ENCODE data around the gene KRT6B. TPM values are rescaled to one million over a fixed set of nuclear protein-coding genes. Genes with fewer than 3 reads are reported as not detected.

The KRT6B gene
- total RNA-seq, 1 experiment from 2014 or later, result not detected

DNA sequence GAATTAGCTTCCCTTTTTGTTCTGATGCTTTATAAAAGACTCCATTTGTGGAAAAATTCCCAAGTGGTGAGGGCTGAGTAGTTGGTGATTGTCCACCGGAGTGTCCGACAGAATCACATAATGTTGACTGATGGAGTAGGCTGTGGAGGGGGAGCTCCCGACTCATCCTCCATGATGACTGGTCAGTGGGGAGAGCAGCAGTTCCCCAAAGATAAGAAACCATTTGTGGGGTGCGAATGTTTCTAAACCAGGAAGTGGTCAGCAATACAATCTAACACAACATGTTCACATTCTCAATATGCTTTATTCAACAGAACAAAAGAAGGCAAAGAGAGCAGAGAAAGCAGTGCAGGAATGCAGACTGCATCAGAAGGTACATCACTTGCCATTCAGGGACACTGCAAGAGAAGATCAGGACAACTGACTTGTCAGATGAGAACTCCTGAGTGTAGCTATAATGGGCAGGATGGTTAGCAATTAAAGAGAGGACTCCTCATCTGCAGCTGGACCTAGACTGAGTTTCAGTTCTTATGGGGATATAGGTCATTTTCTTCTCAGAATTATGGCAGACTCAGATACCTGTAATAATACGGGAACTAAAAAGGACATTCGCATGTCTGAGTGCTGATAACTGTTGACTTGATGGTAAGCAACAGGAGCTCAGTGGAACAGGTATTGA, 5.4 kb downstream of the KRT6B start:
- H3K27ac ChIP-seq (ENCODE audit: low read depth, low read length, poor library complexity, severe bottlenecking), result no peak overlapping the region
- DNase-seq (ENCODE audit: low spot score), result no peak
- ChIA-PET POLR2A (ENCODE audit: low non-redundant PET) (no interaction called here), CTCF (no interaction called here)
- H3K27me3 ChIP-seq (replicated peaks; ENCODE audit: insufficient read depth, low read depth, low read length, poor library complexity), result peaks cover 10% of the 10 kb centered on the region
- TF ChIP-seq, protein P1, sequence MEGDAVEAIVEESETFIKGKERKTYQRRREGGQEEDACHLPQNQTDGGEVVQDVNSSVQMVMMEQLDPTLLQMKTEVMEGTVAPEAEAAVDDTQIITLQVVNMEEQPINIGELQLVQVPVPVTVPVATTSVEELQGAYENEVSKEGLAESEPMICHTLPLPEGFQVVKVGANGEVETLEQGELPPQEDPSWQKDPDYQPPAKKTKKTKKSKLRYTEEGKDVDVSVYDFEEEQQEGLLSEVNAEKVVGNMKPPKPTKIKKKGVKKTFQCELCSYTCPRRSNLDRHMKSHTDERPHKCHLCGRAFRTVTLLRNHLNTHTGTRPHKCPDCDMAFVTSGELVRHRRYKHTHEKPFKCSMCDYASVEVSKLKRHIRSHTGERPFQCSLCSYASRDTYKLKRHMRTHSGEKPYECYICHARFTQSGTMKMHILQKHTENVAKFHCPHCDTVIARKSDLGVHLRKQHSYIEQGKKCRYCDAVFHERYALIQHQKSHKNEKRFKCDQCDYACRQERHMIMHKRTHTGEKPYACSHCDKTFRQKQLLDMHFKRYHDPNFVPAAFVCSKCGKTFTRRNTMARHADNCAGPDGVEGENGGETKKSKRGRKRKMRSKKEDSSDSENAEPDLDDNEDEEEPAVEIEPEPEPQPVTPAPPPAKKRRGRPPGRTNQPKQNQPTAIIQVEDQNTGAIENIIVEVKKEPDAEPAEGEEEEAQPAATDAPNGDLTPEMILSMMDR (conservative IDR thresholded peaks at IDR 0.05; ENCODE audit: low read depth, low read length), result no peak
- TF ChIP-seq EZH2 (IDR thresholded peaks at IDR 0.05; ENCODE audit: borderline replicate concordance, low read depth, low read length, poor library complexity, severe bottlenecking), result no peak
- no peaks in the 10 kb centered on the region for H3K4me1 ChIP-seq (ENCODE audit: insufficient read depth, low read length, poor library complexity, severe bottlenecking)
- H3K9me3 ChIP-seq (ENCODE audit: low read depth, low read length, poor library complexity, severe bottlenecking), result no peaks in the 10 kb centered on the region
- no peaks in the 10 kb centered on the region for H3K36me3 ChIP-seq (ENCODE audit: insufficient read depth, low read length, poor library complexity, severe bottlenecking)
- intact Hi-C loops (cut with micrococcal nuclease; ENCODE audit: unreplicated experiment), result no loop called here
- no peak overlapping the region for H3K4me3 ChIP-seq (ENCODE audit: low read depth, low read length, poor library complexity, severe bottlenecking)
- BruUV-seq (replicated peaks), result no TSS peak

DNA sequence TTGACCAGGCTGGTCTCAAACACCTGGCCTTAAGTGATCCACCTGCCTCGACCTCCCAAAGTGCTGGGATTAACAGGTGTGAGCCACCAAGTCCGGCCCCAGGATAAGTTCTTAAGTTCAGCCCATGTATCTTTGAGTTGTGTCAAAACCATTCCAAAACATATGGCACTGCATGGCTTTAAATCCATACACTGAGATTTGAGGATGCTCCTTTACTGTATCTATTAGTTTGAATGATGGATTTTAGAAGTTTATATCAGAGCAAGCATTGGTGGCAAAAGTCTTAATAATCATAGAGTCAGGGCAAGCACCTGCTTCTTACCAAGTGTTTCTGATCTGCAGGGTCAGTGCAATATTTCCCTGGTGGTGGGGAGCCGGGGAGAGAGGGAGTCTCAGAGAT, 6.1 kb downstream of the KRT6B start:
- peaks cover 10% of the 10 kb centered on the region for H3K27me3 ChIP-seq (replicated peaks; ENCODE audit: insufficient read depth, low read depth, low read length, poor library complexity)
- no peaks in the 10 kb centered on the region for H3K9me3 ChIP-seq (ENCODE audit: low read depth, low read length, poor library complexity, severe bottlenecking)
- H3K4me1 ChIP-seq (ENCODE audit: insufficient read depth, low read length, poor library complexity, severe bottlenecking), result no peaks in the 10 kb centered on the region
- BruUV-seq (replicated peaks), result no TSS peak
- intact Hi-C loops (cut with micrococcal nuclease; ENCODE audit: unreplicated experiment), result no loop called here
- TF ChIP-seq, protein P1 (conservative IDR thresholded peaks at IDR 0.05; ENCODE audit: low read depth, low read length), result no peak
- TF ChIP-seq EZH2 (IDR thresholded peaks at IDR 0.05; ENCODE audit: borderline replicate concordance, low read depth, low read length, poor library complexity, severe bottlenecking), result no peak
- ChIA-PET POLR2A (ENCODE audit: low non-redundant PET) (no interaction called here), CTCF (no interaction called here)
- no peak overlapping the region for H3K4me3 ChIP-seq (ENCODE audit: low read depth, low read length, poor library complexity, severe bottlenecking)
- H3K27ac ChIP-seq (ENCODE audit: low read depth, low read length, poor library complexity, severe bottlenecking), result no peak overlapping the region
- H3K36me3 ChIP-seq (ENCODE audit: insufficient read depth, low read length, poor library complexity, severe bottlenecking), result no peaks in the 10 kb centered on the region
- no peak for DNase-seq (ENCODE audit: low spot score)

DNA sequence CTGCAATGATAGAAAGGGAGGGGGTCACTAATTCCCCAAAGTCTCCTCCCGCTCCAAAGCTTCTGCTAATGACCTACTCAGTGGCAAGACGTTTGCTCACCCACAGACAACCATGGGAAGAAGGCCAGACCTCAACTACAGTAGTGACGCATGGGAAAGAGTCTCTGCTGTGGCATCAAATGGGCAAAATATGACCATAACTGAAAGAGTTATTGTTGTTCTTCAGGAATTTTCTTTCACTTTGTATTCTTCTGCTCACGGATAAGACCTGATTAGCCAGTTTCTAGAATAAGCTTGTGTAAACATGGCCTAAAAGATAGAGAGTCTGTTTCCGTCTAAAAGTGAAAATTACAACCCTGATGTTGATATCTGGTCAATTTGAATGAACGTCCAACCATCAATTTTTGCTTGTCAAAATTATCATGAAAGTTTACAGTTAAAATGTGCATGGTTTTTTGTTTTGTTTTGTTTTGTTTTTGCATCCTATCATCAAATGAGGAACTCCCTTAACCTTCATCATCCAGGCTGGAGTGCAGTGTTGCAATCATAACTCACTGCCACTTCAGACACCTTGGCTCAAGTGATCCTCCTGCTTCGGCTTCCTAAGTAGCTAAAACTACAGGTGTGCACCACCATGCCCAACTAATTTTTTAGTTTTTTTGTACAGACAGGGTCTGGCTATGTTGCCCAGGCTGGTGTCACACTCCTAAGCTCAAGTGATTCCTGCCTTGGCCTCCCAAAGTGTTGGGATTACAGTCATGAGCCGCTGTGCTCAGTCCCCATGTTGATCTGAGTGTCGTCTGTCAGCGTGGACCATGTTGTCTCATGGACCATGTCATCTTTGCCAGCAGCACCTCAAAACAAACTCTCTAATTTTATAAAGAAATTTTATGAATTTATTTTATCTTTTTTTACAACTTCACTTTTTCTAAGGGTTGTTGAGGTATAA, 7.0 kb downstream of the KRT6B start:
- Histone ChIP-seq H3K27me3 (replicated peaks; ENCODE audit: insufficient read depth, low read depth, low read length, poor library complexity) (peaks cover 8% of the 10 kb centered on the region), H3K27ac (ENCODE audit: low read depth, low read length, poor library complexity, severe bottlenecking) (no peak overlapping the region), H3K9me3 (ENCODE audit: low read depth, low read length, poor library complexity, severe bottlenecking) (no peaks in the 10 kb centered on the region), H3K4me1 (ENCODE audit: insufficient read depth, low read length, poor library complexity, severe bottlenecking) (no peaks in the 10 kb centered on the region), H3K36me3 (ENCODE audit: insufficient read depth, low read length, poor library complexity, severe bottlenecking) (no peaks in the 10 kb centered on the region), H3K4me3 (ENCODE audit: low read depth, low read length, poor library complexity, severe bottlenecking) (no peak overlapping the region)
- ChIA-PET POLR2A (ENCODE audit: low non-redundant PET) (no interaction called here), CTCF (no interaction called here)
- intact Hi-C loops (cut with micrococcal nuclease; ENCODE audit: unreplicated experiment), result no loop called here
- TF ChIP-seq, protein P1 (conservative IDR thresholded peaks at IDR 0.05; ENCODE audit: low read depth, low read length), result no peak
- no peak for TF ChIP-seq EZH2 (IDR thresholded peaks at IDR 0.05; ENCODE audit: borderline replicate concordance, low read depth, low read length, poor library complexity, severe bottlenecking)
- DNase-seq (ENCODE audit: low spot score), result no peak
- BruUV-seq (replicated peaks), result no TSS peak
